Right forelimb (tissue), 1 donor: ENCODE measurements around the gene GANAB.
"Not testable (repeated sequence)": the region's sequence is repeated elsewhere in the genome, so short reads cannot be mapped to it uniquely, and the experiment has no call there.

ENCODE experiments used
- DNase-seq: peaks from one replicate; pipeline ENCODE4 v3.0.0-alpha.2; 2018

GANAB gene

DNA sequence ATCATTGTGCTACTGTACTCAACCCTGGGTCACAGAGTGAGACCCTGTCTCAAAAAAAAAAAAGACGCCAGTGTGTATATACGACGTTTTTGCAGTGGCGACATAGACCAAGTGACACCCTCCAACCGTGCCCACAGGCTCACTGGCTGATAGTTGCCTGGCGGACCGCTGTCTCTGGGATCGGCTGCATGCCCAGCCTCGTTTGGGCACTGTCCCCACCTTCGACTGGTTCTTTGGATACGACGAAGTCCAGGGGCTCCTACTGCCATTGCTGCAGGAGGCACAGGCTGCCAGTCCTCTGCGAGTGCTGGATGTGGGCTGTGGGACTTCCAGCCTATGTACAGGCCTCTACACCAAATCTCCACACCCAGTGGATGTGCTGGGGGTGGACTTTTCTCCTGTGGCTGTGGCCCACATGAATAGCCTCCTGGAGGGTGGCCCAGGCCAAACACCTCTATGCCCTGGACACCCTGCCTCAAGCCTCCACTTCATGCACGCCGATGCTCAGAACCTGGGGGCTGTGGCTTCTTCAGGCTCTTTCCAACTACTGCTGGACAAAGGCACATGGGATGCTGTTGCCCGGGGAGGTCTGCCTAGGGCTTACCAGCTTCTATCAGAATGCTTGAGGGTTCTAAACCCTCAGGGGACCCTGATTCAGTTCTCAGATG lies 20.0 kb upstream of the GANAB start:
- no peak for DNase-seq

DNA sequence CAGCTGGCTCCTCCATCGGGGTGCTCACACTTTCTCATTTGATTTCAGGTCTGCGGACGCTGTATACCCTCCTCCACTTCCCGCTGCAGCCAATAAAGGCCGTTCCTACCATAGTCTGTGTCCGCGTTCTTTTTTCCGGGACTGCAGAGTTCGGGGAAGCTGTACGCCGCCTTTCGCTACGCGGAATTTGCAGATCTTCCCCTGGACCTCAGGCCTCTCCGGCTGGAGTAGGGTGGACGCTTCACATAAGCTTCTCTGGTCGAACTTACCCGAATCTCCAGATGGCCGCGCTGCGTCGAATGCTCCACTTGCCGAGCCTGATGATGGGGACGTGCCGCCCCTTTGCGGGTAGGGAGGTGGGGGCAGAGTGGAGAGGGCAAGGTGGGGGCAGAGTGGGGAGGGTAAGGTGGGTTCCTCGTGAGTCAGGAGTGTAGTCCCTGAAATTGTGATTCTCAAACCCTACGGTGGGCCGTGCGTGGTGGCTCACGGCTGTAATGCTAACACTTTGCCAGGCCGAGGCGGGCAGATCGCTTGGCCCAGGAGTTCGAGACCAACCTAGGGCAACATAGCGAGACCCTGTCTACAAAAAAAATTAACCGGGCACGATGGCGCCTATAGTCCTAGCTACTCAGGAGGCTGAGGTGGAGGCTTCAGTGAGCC lies 19.3 kb upstream of the GANAB start:
- no peak for DNase-seq

DNA sequence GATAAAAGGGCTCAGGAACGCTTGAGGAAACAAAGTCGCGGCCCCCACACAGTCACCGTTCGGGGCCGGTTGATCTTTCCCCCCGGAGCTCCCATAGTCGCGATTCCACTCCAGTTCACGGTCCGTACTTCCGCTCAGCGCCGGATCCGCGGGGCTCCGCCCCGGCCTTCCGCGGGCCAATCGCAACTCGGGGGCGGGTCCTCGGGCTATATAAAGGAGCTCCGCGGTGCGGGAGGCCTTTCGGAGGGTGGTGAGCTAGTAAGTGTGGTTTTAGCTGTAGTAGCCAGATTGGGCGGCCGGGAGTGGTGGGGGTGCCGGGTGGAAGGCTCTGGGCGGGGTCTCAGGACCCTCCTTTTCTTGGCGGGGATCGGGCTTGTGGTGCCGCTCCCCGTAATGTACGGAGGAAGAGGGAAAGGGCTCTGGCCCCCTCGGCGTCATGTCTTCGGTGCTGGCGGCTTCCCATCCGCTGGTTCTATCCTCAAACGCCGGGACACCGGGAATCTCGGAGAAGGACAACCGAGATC lies 18.7 kb upstream of the GANAB start, which contains the start of the genes C11orf98 and CSKMT:
Gene C11orf98 (minus strand): TSS at position 136 of the 524 bp plus-strand sequence. CDS start 41 bp downstream, at position 95.
Gene CSKMT (plus strand): TSS at position 238 of the 524 bp plus-strand sequence. CDS start 568 bp downstream, outside the sequence.
- peak; percentile 99 for DNase-seq

DNA sequence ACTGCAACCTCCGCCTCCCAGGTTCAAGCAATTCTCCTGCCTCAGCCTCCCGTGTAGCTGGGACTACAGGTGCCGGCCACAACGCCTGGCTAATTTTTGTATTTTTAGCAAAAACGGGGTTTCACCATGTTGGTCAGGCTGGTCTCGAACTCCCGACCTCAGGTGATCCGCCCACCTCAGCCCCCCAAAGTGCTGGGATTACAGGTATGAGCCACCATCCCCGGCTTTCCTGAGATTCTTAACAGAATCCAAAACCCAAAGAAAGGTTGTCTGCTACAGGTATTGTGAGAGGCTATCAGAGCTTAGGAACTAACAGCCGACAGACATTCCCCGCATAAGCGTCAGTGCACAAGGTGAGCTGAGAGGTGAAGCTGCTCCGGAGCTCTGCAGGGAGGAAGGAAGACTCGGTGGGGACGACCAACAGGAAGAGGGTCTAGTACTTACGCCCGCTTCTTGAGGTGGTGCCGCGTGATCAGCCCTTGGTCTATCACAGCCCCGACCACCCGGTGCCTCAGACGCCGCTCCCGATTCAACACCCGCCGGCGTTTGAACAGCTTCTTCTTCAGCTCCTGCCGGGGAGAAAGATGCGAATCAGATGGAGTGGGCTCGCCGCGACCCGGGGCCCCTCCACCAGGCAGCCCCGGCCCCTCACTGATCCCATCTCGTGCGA lies 18.1 kb upstream of the GANAB start:
- DNase-seq, result no peak

DNA sequence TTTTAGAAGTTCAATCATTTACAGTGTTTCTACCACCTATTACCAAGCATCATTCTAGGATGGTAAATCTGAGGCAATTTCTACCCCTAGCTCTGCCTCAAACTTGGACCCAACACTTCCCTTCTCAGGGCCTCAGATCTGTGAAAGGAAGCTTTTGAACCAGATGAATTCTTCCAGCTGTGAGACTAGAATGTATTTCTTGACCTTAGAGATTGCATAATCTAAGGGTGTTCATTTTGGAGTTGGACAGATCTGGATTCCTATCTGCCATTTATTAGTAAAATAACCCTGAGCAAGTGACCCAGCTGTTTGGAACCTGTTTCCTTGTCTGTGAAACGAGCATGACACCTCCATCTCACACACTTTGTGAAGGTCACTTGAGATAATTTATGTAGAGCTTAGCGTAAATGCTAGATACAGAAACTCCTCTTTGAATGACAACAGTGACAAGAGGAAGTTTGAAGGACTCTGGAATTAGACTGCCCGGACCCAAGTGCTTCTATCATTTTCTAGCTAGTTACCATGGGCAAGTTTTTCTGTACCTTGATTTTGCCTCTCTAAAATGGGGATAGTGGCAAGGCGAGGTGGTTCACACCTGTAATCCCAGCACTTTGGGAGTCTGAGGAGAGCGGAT lies 10.5 kb upstream of the GANAB start:
- no peak for DNase-seq

DNA sequence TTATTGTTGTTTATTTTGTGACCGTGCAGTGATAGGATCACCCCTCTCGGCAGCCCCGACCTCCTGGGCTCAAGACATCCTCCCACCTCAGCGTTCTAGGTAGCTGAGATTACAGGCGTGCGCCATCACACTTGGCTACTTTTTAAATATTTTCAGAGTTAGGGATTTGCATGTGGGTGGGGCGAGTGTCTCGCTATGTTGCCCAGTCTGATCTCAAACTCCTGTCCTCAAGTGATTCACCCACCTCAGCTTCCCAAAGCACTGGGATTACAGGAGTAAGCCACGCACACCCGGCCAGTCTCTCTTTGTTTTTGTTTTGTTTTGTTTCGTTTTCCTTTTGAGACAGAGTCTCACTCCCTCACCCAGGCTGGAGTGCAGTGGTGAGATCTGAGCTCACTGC lies 7.9 kb upstream of the GANAB start:
- no peak for DNase-seq

DNA sequence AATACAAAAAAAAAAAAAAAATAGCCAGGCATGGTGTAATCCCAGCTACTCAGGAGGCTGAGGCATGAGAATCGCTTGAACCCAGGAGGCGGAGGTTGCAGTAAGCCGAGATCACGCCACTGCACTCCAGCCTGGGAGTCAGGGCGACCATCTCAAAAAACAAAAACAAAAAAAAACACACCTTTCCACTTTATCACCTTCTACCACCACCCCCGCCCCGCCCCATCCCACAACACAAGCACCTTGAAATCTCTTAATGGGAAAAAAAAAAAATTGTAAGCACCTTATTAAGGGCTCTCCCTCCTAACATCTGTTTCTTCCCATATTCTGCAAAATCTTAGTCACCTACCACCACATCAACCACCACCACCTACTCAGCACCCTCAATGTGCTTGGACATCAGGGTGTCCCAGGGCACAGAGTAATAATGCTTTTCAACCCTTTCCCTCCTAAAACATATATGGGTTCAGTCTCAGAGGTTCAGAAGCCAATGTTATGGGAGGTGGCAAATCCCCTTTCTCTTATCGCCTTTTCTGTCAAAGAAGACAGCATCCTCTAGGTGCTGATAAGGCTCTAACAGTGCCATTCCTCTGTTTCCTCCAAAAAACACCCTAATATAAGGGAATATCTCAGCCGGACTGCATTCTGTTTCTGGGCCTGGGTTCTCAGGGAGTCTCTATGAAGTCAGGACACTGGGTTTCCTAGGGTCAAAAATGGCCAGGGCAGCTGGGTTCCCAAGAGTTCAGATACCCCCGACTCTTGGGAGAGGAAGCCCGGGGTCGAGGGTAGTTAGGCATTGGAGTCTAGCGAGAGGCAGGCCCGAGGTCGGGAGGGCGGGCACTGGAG lies 6.0 kb upstream of the GANAB start:
- DNase-seq, result no peak

DNA sequence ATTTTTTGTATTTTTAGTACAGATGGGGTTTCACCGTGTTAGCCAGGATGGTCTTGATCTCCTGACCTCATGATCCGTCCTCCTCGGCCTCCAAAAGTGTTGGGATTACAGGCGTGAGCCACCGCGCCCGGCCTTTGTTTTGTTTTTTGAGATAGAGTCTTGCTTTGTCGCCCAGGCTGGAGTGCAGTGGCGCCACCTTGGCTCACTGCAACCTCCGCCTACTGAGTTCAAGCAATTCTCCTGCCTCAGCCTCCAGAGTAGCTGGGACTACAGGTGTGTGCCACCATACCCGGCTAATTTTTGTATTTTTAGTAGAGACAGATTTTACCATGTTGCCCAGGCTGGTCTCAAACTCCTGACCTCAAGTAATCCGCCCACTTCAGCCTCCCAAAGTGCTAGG lies 3.9 kb upstream of the GANAB start:
- not testable (repeated sequence) for DNase-seq

DNA sequence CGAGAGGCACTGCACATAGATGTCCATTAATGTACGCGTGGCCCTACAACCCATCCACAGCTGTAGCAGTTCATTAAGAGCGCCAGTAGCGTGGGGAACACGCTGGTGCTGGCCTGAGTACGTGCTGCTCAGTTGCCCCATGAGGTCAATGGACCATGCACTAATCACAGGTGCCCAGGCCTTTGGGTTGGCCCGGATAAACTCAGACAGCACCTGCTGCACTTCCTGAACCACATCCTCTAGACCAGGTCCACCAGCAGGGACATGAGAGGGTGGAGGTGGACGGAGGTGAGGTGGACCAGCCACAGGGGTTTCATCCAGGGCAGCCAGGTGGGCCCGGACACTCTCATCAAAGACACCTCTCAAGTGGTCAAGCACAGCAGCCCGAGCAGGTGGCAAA lies 3.1 kb upstream of the GANAB start:
- no peak for DNase-seq

DNA sequence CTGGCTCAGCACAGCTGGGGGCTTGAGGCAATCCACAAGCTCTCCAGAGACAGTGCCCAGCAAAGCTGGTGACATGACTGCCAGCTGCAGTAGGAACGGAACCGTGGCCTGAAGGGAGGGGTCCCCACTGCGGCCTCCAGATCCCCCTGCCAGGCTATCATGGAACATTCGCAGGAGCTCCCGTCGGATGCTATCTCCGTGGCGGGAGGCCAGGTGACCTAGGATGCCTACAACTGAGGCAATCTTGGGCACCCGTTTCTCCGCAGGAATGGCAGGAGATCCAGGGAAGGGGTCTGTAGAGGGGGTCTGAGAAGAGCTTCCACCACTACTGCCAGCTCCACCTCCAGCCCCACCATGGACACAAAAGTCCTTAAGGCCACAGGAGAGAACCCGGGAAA lies 2.6 kb upstream of the GANAB start:
- DNase-seq, result no peak

DNA sequence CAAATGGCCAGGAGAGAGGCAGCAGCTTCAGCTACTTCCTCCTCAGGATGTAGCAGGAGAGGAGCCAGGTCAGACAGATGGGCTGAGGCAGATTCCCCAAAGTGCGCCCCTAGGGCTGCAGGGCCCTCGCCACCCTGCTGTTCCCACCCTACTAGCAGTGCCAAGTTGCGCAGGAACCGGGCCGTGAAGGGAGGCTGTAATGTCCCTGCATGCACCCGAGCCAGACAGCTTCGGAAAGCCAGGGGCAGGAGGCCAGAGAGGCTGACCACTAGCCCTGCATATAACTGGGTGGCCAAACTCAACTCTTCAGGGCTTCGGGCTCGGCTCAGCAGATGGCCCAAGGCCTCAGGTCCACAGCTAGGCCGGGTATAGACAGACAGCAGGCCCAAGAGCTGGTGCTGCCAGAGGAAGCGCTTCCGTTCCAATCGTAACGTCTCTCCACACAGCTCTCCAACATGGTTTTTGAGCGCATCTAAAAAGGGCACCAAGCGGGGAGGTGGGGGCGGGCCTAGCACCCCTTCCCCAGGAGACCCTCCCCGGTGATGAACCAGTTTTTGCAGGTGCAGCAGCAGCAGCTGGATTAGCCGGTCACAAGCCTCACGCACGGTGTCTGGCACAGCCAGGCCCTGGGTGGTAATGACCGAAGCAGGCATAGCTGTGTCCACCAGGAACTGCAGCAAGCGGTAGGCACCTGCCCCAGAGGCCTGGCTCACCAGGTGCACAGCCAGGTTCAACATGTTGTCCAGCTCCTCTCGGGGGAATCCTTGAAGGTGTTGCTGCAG lies 2.0 kb upstream of the GANAB start:
- no peak for DNase-seq

DNA sequence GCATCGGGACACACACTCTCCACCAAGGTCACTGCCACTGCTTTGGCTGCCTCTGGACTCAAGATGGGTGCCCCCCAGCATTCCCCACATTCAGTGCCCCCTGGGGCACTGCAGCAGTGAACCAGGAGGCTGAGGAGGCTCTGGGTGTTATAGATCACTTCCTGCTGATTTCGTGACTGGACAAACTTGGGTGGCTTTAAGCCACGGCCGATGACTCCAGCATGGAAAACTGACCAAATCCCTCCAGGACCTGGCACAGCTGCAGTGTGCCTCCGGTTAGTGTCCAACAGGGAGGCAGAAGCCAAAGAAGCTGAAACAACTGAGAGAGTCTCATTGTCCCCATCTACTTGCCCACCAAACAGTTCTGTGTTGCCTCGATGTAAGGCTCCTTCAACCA lies 1.2 kb upstream of the GANAB start:
- DNase-seq, result no peak

DNA sequence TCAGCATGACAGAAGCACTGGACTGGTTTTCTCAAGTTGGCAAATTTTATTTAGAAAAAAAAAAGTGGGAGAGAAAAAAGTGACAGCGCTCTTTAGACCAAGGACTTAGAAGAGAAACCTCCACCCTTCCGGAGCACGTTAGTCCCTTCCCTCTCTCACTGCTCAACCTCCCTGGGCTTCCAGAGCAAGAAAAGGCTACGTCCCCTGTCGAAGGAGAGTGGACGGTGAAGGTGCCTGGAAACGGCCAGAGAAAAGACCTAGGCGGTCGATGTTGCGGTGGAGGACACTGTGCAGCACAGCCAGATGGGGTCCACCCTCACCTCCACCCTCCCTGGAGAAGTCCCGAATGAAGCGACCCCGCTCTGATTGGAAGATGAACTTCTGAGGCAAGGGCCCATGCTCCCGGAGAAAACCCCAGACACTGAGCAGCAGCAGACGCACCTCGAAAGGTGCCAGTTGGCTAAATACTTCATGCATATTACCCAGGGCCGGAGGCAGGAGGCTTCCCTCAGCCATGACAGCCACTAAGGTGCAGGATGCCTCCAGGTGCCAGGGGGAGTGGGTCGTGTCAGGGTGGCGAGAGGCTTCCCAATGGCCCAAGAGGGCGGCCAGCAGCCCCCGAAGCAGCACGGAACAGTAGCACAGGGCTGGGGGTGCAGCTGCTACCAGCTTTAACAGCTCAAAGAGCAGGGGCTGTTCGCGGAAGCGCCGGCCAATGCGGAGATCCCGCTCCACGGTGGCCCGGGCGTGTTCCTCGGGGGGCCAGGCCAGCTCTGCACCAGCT lies 604 bp upstream of the GANAB start:
- DNase-seq, result no peak

DNA sequence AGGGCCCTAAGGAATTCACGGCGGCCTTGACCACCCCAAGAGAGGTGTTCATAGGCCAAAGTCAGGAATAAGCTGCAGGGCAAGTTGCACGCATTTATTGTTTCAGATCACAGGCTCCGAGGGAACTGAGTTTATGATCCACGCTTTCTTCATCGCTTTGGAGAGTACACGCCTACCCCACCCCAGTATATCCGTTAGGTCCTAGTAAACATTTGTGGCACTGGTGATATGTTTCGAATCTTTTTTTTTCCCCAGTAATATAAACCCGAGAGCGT lies 805 bp downstream of the GANAB start:
- DNase-seq, result no peak

DNA sequence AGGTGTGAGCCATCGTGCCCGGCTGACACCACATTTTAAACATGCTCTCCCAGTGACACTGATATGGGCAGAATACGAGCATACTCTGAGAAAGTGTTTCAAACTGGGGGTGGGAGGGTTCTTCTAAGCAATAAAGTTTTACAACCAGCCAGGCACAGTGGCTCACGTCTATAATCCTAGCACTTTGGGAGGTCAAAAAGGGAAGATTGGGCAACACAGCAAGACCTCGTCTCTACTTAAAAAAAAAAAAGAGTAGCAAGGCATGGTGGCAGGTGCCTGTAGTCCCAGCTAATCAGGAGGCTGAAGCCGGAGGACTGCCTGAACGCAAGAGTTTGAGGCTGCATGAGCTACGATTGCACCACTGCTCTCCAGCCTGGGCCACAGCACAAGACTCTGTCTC lies 2.2 kb downstream of the GANAB start:
- no peak for DNase-seq

DNA sequence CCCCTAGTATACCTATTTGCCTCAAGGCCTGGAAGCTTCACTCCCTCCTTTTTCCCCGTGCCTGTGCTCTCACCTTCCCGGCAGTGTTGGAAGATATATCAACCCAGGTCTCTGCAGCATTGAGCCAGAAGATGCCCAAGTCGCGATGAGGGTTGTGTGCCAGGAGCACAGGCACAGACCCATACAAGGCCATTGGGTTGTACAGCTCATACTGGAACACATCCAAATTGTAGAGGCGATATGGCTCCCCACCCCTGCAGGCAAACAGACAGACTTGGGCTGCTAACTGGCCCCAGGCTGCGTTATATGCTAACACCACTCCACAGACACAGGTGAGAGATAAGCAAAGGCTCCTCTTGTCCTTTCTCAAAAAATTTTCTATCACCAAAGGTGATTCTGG lies 13.9 kb downstream of the GANAB start:
- DNase-seq, result no peak

DNA sequence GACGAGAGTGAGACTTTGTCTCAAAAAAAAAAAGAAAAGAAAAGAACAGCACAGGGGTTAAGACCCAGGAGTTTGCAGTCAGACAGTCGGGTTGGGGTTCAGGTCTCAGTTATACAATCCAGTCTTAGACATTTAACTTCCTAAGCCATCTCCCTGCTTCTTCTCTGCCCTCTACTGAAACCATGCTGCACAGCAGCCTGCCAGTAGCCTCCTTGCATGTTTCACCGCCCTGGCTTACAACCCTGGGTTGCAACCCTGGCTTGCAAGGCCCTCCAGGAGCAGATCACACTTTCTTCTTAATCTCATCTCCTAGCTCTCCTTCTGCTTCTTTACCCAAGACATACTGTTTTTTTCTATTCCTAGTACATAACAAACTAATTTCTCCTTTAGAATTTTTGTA lies 18.7 kb downstream of the GANAB start:
- no peak for DNase-seq

DNA sequence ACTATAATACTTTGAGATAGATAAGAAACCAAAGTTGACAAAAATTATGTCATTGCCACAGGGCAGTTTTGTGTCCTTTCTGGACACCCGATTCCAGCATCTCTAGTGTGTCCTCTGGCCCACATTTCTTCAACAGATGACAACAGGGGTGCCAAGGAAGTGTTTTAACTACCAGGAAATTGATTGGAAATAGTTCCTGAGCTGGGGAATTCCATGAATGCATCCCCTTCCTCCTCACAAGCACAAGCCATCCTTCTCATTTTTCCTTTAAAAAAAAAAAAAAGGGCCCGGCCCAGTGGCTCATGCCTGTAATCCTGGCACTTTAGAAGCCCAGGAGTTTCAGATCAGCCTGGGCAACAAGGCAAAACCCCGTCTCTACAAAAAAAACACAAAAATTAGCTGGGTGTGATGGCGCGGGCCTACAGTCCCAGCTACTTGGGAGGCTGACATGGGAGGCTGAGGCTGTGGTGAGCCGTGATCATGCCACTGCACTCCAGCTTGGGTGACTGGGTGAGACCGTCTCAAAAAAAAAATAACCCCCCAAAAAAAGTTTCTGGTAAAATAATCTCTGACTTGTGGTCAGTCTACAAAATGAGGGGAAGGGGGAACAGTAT lies 23.8 kb downstream of the GANAB start:
- DNase-seq, result no peak

DNA sequence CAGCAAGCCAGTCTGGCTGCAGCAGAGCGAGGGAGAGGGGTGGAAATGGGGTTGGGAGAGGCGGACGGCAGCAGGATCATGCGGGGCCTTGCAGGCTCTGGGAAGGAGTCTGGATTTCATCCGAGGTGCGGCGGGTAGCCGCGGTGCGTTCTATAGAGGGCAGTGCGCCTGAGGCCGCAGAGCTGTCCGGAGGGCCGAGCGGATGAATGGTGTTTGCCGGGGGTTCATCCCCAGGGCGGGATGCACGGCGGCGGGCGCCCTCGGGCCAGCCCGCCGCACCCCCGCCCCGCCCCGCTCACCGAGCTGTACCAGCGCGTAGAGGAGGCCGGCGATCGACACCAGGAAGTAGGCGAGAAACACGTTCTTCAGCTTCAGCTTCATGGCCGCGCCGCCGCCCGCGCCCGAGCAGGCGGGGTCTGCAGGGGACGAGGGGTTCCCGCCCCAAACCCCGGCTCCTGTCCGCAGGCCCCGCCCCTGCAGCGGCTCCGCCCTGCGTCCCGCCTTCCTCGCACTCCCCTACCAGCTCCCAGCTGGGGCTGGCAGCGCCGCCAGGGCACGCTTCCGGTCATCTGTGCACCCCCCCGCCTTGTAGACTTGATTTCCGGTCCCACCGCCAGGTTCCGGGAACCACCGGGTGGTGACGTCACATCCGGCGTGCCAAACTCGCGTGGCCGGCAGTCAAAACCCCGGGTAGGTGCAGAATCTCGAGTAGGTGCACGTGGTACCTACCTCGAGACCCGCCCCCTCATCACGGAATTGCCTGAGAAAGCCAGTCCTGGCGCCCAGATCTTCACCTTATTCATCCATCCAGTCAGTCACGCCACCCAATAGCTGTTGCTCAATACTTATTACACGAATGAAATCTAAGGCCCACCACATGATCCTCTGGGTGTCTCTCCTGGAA lies 24.6 kb downstream of the GANAB start, which contains the start of gene B3GAT3:
Gene B3GAT3 (minus strand): TSS at position 420 of the 904 bp plus-strand sequence. CDS start 39 bp downstream, at position 381.
- peak; percentile 97 for DNase-seq
